Activated CD4-positive, alpha-beta T cell treated with anti-CD3 and anti-CD28 coated beads, Interleukin-2, amount 50 U/mL, for 1 hour (primary cell): ENCODE measurements around the gene GPHA2.

Experiments
- DNase-seq: peaks from one replicate; pipeline ENCODE4 v3.0.0-alpha.2; 2020

Gene GPHA2

DNA sequence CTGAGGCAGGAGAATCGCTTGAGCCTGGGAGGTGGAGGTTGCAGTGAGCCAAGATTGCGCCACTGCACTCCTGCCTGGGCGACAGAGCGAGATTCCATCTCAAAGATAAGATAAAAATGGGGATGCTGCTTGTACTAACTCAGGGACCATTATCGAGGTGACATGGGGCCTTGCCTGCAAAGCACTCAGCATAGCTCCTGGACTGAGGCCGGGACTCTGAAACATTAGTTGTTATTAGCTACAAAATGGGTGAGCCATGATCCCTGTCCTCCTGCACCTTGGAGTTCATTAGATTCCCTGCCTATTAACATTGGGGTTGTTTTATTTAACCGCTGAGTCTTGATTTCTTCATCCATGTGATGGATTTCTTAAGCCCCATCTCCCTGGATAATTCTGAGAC lies 6.1 kb downstream of the GPHA2 start:
- DNase-seq: no peak

DNA sequence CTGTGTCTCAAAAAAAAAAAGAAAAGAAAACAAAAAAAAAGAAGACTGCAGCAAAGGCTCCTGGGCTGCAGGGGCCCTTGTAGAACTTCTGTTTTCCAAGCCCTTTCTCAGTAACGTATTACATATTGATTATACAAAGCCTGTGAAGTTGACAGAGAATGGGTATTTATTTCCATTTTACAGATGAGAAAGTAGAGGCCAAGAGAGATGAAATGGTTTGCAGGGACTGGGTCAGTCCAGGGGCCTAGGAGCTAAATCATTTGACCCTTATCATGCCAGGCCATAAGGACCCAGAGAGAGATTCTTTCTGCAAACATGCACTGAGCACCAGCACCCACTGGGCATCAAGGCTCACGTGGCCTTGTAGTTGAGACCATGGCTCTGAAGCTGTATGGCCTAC lies 6.7 kb downstream of the GPHA2 start:
- no peak for DNase-seq

DNA sequence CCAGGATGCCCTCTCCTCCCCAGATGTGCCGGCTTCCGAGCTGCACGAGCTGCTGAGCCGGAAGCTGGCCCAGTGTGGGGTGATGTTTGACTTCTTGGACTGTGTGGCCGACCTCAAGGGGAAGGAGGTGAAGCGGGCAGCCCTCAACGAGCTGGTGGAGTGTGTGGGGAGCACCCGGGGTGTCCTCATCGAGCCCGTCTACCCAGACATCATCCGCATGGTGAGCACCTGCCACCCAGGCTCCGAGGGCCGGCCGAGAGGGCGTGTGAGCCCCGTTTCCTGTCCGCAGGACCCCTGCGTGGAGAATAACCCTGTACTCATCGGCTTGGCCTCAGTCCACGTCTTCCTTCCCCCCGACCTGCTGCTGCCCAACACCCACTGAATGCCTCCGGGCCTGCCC lies 9.0 kb downstream of the GPHA2 start:
- DNase-seq: no peak

DNA sequence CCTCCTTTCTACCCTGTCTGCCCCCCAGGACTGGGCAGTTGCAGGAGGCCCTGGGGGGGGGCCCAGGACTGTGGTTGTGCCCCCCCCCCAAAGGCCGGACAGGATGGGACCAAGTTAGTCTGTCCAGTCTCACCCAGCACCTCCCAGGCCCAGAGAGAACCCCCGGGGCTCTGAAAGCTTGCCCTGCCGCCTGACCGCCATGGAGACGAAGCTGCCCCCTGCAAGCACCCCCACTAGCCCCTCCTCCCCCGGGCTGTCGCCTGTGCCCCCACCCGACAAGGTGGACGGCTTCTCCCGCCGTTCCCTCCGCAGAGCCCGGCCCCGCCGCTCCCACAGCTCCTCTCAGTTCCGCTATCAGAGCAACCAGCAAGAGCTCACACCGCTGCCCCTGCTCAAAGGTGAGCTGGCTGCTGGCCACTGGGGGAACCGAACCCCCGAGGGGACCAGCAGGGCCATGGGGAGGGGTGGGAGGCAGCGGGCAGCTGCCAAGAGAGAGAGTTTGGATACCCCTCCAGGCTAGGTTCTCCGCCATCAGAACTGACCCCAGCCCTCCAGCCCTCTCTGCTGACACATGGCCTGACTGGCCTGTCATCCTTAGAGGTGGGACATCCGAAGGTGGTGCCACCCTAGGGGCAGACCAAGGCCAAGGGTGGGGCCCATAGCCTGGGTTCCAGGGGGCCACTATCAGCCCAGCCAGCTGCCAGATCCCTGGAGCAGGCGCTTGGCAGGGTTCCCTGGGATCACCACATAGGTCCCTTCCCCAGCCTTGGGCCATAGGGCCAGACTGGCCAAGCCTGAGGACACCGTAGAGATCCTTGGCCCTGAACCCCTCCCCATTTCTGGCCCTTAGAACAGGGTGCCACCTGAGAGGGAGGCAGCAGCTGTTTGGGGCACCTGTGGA lies 9.9 kb downstream of the GPHA2 start:
- DNase-seq: no peak

DNA sequence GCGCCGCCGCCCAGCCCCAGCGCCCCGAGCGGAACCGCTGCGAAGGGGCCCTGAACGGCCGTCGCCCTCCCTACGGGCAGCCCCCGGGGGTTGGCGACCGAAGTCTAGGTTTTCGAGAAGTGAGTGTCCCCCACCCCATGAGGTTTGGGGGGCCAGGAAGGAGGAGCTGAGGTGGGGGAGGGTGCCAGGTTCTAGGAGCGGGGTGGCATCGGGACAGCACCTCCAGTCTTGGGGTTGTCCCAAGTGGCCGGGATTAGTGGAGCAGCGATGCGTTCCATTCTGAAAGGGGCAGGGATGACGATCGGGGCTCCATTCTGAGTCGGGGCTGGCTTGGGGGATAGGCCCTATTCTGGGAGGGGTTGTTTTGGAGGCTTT lies 10.8 kb downstream of the GPHA2 start:
- no peak for DNase-seq

DNA sequence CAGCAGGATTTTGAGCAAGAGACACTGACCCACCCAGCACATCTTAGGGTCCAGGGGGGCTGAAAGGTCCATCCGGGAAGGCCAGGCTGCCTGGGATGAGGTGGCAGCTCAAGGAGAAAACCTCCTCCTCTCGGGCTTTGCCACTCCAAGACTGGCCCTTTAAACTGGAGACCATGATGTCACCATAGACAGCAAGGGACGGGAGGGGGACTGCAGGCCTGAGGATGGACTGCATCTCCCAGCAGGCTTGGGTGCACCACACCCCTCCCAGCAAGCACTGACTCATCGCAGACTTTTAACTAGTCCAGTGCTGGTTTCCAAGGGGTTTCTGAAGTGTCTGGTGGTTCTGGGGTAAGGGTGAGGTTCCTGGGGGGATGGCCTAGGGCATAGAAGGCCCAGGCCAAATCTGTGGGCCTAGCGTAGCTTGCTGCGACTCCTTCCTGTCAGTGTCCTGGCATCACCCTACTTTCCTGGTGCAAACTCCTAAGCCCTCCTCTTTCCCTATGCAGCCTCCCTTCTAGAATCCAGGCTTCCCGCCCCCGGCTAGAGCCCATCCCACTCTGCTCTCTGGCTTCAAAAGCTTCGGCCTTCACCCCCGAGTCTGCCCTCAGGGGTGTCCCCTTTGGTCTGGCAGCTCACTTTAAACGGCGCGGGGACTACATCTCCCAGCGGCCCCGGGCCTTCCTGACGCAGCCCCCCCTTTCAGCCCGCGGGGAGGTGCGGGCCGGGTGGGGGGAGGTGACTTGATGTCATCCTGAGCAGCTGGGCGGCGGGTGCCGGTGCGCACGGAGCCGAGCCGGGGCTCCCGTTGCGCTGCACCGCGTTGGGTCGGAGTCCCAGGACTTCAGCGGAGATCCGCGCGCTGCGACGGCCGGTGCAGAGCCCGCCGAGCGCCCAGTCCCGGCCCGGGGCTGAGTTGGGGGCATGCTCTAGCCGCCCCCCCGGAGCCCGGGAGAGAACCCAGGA lies 11.5 kb downstream of the GPHA2 start, which contains the start of gene PPP2R5B:
TSS of gene PPP2R5B (plus strand) at position 746 of the 966 bp plus-strand sequence. CDS start 1,046 bp downstream, outside the sequence.
- peak; percentile 89 for DNase-seq

DNA sequence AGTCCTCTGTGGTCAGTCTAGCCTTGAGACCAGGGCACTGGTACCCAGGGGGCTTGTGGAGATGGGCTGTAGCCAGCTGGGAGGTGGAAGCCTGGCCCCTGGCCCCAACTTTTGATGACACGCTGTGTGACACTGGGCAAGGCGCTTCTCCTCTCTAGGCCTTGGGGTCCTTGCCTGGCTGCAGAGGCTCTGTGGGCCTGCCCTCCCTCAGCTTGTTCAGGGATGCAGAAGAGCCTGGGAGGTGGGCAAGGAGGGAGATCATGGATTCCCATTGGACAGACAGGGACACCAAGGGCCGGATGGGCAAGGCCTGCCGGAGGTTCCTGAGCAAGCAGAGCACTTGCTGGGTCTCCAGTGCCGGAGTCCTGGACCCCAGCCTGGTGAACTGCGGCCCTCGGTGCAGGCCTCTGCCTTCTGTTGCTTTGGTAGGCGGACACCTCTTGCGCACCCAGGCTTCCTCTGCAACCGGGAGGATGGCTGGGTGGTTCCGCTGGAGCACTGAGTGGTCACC lies 12.5 kb downstream of the GPHA2 start:
- DNase-seq: no peak

DNA sequence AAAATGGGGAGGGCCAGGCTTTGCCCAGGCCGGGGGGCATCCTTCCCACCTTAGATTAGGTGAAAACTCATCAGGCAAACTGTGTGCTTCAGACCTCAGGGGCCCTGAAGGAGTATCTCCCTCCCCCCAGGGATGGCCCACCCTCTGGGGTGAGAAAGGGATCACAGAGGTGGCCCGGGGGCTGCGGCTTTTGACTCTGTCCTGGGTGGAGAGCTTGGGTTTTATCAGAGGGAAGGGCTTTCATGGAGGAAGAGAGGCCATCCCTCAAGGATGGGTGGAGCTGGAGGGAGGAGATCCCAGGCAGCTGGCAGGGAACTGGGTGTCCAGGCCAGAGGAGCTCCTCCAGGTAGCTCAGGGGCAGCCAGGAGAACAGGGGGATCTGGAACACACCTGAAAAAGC lies 14.3 kb downstream of the GPHA2 start:
- DNase-seq: no peak

DNA sequence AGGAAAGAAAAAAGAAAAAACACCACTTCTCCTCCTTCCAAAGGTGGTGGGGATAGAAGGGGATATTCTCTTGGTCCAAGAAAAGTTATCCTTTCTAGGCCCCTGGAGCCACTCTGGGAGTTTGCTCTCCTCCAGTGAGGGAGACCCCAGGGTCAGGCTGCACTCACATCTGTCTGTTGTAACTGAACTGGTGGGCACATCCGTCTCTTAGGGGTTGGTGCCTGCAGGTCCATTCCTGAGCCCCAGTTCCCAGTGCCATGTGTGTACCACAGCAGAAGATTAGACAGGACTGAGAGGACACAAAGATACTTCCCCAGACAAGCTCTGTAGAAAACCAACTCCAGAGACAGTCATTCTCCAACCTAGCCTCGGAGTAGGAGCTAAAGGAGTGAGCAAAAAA lies 15.6 kb downstream of the GPHA2 start:
- no peak for DNase-seq

DNA sequence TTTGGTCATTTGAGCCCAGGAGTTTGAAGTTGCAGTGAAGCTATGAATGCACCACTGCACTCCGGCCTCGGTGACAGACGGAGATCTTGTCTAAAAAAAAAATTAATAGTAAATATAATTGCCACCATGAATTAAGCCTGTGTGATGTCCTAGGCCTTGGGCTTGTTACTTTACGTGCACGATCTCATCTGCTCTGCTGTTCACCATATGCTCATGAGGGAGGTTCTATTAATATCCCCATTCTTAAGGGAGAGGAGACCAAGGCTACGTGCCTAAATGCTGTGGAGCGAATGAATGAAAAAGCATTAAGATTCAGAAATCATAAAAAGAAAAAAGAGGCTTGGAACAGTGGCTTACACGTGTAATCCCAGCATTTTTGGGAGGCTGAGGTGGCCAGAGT lies 16.1 kb downstream of the GPHA2 start:
- DNase-seq: no peak

DNA sequence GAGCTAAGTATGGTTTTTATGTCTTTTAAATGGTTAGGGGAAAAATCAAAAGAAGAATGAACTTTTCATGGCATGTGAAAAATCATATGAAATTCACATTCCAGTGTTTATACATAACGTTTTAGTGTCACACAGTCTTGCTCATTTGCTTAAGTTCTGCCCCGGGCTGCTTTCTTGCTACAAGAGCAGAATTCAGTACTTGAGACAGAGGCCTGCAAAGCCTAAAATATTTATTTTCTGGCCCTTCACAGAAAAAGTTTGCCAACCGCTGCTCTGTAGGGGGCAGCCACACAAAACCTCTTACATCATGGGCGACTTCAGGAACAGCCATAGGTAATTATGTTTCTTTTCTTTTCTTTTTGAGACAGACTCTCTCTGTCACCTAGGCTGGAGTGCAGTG lies 17.7 kb downstream of the GPHA2 start:
- no peak for DNase-seq

DNA sequence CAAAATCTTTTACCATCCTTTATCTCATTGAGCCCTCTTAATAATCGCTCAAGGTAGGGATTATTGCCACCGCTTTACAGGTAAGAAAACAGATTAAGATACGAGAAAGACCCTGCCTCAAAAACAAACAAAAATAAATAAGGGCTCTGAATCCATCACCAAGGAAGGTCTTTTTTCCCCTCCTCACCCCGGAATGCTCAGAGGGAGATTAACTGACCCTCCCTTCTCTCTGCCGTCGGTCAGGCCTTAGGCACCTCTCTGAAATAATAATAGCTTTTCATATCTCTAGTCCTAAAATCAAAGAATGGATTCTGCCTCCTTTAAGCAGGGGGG lies 18.1 kb downstream of the GPHA2 start:
- no peak for DNase-seq

DNA sequence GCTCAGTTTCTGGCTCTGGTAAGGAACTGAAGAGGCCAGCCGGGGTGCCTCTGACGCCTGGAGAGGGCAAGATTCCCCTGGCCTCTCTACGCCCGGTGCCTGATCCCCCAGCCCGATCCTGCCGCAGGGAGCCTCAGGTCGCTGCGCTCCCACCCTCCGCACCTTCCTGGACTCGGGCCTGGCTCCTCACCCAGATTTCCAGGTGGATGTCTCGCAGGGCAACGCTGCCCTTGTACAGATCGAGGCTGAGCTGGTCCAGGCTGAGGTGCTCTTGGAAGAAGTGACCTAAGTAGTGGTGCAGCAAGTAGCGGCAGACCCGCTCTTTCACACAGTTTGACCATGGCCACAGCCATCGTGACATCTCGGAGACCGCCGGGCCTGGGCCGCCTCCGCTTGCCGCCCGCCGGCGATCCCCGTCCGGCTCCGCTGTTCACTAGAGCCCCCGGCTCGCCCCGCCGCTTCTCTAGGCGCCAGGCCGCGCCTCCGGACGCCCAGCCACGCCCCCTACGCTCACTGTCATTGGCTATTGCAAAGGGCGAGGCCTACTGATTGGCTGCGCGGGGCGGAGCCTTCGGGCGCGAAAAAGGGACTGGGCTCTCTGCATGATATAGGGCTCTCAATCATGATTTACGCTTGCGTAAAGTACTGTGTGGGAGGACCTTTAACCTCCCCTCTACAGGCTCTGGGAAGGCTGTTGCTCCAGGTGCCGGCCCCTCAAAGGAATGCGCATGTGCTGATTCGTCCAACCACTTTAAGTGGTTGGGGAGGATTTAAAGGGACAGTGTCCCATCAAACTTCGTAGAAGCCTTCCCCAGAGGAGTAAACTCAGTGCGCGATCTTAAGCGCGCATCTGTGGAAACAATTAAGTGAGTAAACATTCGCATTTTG lies 18.7 kb downstream of the GPHA2 start, which contains the start of gene ATG2A:
TSS of gene ATG2A (minus strand) at position 435 of the 888 bp plus-strand sequence. CDS start at position 361, 74 bp downstream.
- DNase-seq: peak; percentile 99

DNA sequence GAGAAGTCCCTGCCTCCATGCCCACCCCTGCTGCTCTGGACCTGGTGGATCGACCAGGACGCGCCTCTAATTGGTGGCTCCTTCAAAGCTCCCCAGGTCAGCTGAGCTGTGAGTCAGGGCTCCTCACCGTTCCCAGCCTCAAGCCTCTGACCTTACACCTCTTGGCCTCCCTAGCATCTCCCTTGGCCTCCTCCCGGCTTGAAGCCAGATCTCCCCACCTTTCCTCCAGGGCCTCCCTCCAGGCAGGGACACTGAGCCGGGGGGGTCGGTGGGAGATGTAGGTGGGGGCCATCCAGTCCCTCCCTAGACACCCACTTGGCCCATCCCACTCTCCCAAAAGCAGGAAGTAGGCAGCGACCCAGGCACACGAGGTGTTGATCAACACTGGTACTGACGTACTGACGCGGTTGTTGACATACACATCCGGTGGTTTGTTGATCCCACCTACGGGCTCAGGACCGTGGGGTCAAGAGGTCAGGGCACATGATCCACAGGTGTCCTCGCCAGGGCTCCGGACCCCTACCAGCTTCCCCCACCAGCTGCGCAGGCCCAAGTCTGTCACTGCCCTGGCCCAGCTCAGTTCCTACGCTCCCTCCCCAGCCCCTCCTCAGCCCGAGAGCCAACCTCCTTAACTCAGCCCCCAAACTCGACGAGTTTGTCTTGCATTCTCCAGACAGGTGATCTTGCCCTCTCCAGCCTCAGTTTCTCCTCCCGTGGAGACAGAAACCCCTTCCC lies 19.5 kb downstream of the GPHA2 start:
- peak; percentile 20 for DNase-seq

DNA sequence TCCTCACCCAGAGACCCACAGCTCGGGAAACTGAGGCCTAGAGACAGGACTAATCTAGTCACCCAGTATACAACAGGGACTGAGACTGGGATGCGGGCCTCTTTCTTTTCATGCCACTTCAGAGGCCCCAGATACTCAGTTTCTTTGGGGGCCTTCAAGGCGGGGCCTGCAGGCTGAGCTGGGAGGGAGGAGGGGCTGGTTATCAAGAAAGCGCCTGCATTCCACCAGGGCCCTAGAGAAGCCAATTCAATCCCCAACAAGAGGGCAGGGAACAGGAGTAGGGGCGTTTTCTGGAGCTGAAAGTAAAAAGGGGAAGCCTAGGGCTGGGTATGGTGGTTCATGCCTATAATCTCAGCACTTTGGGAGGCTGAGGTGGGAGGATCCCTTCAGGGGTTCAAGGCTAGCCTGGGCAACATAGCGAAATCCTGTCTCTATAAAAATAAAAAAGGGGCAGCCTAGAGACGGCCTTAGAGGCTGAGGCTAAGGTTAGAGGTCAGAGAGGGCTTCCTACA lies 20.3 kb downstream of the GPHA2 start:
- no peak for DNase-seq

DNA sequence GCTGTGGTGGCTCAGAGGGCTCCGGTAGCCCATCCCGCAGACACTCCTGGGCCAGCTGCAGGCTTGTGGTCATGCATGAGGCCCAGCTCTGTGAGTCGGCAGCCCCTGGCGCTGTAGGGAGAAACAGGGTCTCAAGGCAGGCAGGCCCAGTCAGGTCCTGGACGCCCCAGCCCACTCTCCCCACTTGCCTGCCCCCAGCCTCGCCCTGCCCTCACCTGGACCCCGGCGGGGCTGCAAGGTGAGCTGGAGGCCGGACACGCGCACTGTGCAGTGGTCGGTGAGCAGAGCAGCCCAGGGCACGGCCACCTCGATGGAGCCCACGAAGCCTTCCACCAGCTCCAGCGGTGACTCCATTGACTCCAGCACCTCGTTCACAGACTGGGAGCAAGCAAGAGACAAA lies 21.6 kb downstream of the GPHA2 start:
- DNase-seq: no peak

DNA sequence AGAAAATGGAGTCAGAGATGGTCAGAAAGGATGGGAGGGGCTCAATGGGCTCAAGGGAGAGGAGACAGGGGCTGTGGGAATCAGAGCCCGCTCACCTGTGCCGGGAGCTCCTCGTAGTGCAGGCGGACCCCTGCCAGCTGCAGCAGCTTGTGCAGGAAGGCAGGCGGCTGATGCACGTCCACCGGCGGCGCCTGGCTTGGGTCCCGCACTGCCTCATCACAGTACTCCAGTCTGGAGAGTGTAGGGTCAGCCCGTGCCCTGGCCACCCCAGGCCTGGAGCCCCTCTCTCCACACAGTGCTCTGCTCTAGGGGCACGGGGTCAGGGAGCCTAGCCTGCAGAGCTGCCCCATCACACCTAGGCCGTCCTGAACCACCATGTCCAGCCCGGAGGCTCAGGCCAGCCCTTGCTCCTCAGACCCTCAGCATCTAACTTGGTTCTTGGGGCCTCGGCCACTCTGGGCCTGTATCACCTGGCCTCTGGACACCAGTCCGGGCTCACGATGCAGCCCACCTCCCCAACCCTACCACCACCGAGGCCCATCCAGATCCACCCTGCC lies 22.4 kb downstream of the GPHA2 start:
- DNase-seq: no peak

DNA sequence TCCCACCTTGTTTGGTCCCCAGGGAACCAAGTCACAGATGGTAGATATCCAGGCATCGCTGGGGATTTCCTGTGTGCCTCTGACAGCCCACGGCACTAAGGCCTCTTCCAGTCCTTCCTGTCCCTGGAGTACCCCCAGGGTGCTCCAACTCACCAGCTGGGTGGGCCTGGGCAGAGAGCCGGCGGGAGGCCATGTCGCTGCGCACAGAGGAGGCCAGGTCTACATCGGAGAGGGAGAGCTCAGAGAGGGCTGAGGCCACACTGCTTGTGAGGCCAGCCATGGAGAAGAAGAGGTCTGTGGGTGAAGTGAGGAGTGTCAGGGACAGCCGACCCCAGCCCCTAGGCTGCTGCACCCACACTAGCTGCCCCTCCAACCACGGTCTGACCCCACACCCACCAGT lies 24.0 kb downstream of the GPHA2 start:
- no peak for DNase-seq

DNA sequence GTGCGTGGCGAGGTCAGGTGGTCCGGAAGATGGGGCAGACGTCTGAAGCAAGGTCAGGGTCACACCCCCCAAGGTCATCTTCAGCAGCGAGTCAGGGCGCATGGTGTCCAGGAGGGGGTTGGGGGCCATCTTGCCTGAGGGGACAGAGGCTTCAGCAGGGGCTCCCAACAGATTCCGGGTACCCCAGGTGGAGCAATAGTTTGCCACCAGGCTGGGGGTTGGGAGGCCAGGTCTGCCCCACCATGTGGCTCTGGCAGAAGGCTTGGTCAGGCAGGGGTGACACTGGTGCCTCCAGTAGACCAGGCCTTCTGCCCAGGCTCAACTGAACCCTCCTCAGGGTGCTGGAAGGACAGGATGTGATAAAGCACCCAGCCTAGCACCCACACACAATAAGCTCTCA lies 24.6 kb downstream of the GPHA2 start:
- no peak for DNase-seq

DNA sequence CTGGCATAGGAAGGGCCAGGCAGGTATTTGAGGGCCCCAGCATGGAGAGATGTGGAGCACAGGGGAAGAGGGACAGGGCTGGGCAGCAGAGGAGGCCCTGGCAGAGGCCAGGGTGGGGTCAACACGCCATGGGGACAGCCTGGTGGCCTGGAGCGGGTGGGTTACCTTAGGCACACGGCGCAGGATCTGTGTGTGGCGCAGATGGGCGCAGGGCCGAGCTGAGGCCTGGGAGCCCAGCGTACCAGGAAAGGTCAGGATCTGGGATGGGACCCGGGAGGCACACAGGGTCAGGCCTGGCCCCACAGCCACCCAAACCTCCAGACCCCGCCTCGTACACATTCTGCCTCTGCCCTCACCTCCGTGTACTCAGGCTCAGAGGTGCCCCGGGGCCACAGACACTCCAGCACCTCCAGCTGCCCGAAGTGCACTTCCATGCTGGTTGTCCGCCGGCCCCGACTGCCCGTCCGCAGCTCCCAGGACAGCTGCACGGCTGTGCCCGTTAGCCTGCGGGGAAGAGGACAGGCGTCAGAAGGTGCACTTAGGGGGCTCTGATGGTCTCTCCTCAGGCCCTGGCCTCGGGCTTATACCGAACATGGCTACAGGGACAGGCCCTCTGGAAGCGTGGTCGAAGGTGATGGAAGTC lies 25.1 kb downstream of the GPHA2 start:
- no peak for DNase-seq
